Putamen (tissue), 1 donor: ENCODE results near the gene NSMCE4A.
"Not testable (repeated sequence)": the region's sequence is repeated elsewhere in the genome, so short reads cannot be mapped to it uniquely, and the experiment has no call there.

Source experiments
- DNase-seq: peaks from one replicate; pipeline ENCODE4 v3.0.0-alpha.2; 2016; ENCODE audit warnings: low spot score

Gene NSMCE4A

GRCh38 chr10:121935702-121936101 lies 39.3 kb downstream of the NSMCE4A start:
- DNase-seq = no peak

DNA sequence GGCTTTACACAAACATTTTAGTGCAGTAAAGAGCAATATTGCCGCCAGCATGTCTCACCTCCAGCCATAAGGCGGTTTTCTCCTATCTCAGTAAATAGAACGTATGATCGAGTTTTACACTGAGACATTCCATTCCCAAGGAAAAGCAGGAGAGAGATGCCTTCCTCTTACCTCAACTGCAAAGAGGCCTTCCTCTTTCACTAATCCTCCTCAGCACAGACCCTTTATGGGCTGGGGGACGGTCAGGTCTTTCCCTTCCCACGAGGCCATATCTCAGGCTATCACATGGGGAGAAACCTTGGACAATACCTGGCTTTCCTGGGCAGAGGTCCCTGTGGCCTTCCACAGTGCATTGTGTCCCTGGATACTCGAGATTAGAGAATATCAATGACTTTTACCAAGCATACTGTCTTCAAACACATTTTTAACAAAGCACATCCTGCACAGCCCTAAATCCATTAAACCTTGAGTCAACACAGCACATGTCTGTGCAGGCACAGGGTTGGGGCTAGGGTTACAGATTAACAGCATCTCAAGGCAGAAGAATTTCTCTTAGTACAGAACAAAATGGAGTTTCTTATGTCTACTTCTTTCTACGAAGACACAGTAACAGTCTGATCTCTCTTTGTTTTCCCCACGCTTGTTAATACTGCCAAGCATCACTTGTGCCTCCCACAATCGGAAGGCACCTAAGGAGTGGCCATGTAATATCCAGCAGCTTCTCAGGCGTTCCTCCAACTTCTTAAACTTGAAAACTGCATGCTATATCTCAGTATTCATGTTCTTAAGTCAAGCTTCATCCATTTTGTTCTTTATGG lies 44.5 kb downstream of the NSMCE4A start:
- DNase-seq = not testable (repeated sequence)

GRCh38 chr10:121929585-121930267 lies 45.3 kb downstream of the NSMCE4A start:
- DNase-seq = not testable (repeated sequence)

DNA sequence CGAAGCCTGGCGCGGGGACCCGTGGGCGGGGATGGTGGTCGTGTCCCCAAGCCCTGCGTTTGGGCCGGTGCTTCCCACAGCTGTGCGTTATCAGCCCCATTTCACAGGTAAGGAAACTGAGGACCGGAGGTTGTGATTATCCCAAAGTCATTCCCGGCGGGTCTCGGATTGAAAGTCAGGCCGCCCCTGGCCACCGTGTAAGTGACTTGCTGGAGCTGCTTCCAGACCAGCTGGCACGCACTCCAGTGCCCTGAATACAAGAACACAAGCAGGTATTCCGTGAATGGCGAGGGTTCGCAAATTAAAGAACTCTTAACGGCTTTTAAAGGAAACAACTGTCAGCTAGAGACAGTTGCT lies 46.5 kb downstream of the NSMCE4A start:
- DNase-seq = peak; percentile 31

DNA sequence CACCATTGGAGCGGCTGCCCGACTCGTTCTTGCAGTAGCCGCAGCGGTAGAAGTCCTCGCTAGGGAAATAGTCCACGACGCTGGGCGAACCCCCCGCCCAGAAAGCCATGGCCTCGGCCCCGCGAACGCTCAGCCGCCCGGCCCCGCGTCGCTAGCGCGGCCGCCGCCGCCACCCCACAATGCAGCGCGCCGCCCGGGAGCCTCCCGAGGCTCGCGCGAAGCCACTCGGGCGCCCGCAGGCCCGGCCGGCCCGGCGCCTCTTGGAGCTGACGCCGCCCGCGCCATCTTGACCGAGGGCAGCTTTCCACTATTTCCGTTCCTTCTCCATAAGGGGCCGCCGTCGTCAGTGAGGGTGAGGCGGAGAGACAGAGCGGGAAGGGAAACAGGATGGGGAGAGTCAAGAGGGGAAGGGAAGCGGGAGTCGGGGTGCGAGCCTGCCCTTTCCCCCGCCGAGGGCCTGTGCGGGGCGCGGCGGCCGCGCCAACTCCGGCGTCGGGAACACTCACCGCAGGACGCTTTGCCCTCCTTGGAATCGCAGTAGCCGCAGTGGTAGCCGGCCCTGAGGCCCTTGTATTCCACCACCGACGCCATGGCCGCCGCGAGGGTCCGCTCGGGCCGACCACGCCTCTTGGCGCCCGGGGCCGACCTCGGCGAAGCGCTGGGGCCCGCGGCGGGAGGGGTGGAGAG lies 47.0 kb downstream of the NSMCE4A start, which contains the start of gene ATE1:
Gene ATE1, minus strand, starts transcription at position 191 of the 687 bp plus-strand sequence. Its CDS starts 82 bp downstream, at position 109.
- DNase-seq = peak; percentile 91

DNA sequence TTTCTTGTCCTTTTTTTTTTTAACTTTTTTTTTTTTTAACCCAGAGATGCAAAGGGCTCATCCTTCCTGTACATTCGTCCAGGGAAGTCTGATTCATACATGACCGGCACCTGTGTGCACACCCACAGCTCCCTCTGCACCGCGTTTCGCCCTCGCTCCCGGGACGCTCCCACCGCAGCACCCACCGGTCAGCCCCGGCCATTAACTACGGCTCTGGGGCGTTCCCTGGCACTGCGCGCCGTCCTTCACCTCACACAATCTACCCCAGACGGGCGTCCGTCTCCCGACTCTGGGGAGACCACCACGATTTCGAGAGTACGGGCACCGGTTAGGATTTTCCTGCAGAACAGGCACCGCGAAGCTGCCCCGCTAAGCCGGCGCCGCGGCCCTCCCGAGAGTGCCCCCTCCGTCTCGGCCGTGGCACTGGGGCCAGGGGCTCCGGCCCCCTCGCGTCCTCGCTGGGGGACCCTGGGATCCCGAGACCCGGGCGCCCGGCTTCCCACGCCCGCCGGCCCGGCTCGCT lies 47.6 kb downstream of the NSMCE4A start:
- no peak for DNase-seq

DNA sequence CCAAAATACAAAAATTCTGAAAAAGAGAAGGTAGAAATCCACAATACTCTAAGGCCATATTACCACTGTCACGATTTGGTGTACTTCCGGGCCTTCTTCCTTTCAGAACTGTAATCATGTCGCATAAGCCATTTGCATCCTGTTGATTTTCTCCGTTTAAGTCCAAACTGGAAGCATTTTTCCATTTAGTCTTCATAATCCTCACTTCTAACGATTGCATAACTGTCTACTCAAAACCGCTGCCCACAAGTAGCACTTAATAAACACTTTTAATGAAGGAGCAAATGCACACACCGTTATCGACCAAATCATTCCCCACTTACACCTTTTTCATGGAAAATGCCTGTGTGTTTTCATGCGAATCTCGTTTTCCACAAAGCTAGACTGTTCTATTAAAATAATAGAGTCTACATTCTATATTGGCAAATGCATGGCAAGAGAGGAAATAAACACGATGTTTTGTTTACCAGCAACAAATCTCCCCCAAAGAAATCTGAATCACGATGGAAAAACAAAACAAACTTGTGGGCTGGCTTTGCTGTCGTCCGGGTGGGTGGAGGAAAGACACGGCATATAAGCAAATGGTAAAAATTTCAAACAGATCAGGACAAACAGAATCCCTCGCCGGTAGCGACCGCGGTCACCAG lies 48.2 kb downstream of the NSMCE4A start:
- peak; percentile 20 for DNase-seq

GRCh38 chr10:121926157-121926556 lies 48.9 kb downstream of the NSMCE4A start:
- DNase-seq = no peak

DNA sequence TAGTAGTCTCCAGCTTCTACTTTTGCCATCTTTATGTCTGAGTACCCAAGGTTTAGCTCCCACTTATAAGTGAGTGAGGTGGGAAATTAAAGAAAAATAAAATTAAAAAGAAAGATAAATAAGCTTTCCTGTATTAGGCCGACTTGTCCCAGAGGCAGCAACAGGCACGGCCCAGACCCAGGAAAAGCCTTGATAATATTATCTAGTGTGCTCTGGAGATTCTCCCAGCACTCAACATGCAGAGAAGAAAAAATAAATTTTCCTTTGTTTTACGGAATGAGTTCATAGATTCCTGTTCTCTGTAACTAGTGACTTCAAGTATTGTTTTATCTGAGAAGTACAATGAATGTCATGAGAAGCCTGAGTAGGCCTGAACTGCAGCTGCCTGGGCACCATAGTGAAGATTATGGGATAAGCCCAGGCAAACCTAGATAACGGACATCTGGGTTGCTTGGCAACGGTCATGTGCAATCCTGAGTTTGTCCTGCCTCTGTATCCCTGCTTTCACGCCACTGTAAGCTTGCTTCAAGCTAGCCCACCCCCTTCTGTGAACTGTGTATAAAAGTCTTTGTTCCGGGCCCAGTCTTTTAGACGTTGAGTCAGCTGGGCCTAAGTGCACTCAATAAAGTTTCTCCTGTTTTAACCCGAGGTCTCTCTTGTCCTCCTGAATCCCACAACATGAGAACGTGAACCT lies 53.6 kb downstream of the NSMCE4A start:
- DNase-seq = peak; percentile 22

GRCh38 chr10:121919666-121920065 lies 55.4 kb downstream of the NSMCE4A start:
- DNase-seq = no peak

- DNase-seq = not testable (repeated sequence)
Observed at GRCh38 chr10:121918800-121919199, 56.2 kb downstream of the NSMCE4A start.

DNA sequence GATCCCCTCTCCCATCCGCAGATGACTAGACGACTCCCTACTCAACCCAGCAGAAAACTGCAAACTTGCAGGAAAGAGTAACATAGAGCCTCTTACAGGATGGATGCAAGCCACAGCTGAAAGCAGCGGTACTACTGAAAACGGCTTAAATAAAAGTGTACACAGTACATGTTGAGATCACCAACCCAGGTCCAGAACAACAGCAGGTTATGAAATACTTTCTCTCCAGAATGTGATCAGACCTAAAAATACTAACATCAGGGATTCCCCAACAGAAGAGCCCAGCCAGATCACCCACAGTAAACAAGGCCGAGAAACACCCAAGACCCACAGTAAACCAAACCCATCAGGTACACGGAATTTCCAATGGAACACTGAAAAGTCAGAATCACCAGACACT lies 60.4 kb downstream of the NSMCE4A start:
- no peak for DNase-seq

GRCh38 chr10:121911421-121911697 lies 63.7 kb downstream of the NSMCE4A start:
- DNase-seq = no peak

DNA sequence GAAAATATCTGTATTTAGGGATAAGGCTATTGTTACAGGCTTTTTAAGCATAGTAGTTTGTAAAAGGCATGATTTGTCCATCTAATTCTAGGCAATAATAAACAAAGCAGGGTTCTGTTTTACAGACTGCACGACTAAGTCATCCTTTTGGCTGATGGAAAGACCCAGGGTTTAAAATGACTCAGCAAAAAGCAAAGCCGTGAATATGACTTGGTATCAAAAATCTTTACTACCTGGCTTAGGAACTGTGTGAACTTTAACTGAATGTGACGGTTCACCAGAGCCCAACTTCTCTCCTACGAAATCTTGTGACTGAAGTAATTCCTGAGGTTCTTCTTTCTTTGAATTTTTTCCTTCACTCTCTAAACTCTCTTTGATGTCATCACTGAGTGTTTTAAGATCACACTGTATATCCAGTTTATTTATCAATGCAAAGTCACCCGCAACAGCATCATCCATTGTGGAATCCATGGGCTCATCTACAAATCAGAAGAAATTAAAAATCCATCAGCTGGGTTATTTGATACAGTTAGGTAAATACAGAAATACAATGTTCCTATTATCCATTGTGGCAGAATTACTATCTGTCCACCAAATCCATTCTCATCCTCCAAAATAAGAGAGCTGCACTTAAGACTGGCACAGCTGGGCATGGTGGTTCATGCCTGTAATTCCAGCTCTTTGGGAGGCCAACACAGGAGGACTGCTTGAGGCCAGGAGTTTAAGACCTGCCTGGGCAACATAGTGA lies 64.2 kb downstream of the NSMCE4A start:
- peak; percentile 58 for DNase-seq
